DOHH2 (cell line): ENCODE measurements around the gene UBXN11.

Experiments
- EZH2phosphoT487 ChIP-seq: fragments of 200-600 bp; sonication (generic); IDR thresholded peaks from 2 replicates; pipeline ENCODE4 v1.6.1; 2017; ENCODE audit warnings: borderline replicate concordance, mild to moderate bottlenecking, antibody characterized with exemption, low read length, moderate library complexity, mixed read lengths
- TF ChIP-seq, protein P1 (sequence below): fragments of 200-600 bp; sonication (generic); IDR thresholded peaks from one replicate; pipeline ENCODE4 v1.5.1; 2014; ENCODE audit warnings: antibody characterized with exemption, mild to moderate bottlenecking, low read depth, low read length; ENCODE audit not compliant: poor library complexity, severe bottlenecking

DNA sequence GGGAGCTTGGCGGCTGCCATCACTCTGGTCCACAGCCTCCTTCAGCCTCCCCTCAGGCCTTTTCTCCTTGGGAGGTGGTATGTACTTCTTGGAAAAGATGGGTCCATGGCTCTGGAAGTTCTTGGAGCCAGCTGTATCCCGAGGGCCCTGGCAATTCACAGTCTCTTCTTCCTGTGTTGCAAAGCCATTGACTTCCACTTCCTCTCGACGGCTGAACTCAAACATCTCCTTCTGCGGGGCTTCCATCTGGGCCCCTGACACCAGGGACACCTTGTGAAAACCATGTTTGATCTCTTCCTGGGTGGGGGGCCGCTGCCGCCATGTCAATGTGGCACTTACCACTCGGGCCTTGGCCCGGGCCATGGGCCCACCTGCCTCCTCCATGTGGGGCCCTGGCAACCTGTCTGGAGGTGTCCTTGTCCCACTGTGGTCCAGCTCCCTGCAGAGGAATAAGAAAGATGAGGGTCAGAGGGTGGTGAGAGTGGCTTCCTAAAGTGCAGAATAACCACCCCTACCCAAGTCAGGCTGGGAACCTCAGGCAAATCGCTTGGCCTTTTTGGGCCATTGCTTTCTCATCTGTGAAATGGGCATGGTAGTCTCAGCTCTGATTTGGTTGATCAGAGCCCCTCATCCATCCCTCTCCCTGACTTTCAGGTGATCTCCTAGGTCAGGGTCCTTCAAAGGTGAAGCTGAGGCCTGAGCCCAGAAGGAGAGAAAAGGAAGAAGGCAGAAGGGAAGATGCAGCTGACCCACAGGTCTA lies 40.0 kb upstream of the UBXN11 start:
- TF ChIP-seq, protein P1, sequence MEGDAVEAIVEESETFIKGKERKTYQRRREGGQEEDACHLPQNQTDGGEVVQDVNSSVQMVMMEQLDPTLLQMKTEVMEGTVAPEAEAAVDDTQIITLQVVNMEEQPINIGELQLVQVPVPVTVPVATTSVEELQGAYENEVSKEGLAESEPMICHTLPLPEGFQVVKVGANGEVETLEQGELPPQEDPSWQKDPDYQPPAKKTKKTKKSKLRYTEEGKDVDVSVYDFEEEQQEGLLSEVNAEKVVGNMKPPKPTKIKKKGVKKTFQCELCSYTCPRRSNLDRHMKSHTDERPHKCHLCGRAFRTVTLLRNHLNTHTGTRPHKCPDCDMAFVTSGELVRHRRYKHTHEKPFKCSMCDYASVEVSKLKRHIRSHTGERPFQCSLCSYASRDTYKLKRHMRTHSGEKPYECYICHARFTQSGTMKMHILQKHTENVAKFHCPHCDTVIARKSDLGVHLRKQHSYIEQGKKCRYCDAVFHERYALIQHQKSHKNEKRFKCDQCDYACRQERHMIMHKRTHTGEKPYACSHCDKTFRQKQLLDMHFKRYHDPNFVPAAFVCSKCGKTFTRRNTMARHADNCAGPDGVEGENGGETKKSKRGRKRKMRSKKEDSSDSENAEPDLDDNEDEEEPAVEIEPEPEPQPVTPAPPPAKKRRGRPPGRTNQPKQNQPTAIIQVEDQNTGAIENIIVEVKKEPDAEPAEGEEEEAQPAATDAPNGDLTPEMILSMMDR: no peak
- TF ChIP-seq EZH2phosphoT487: no peak
